HG03045 (cell line): ENCODE data around the gene TMEM252.

Experiments
- ATAC-seq: cut with Tn5 transposase; IDR thresholded peaks from one replicate; pipeline ENCODE4 v1.9.1; 2021; ENCODE audit warnings: mild to moderate bottlenecking, moderate library complexity; ENCODE audit not compliant: unreplicated experiment

Gene TMEM252

DNA sequence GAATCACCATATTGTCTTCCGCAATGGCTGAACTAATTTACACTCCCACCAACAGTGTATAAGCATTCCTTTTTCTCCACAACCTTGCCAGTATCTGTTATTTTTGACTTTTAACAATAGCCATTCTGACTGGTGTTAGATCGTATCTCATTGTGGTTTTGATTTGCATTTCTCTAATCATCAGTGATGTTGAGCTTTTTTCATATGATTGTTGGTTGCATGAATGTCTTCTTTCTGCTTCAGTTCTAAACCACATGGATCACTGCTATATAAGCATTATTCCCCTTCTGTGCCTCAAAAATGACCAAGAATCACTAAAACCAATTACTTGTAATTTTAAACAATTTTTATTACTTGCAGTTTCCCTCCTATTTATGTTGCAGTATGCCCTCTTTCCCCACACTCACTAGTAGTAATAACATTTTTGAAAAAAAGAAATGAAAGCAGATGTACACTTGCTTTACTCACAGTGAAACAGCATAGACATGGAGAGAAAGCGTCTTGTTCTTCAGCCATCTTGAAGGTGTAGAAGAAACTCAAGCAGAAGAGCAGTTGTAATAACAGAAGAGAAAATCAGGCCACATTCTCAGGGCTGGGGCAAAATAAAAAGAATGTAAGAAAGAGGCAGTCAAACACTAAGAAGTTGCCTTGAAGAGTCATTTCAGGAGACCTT is 4.5 kb upstream of the TMEM252 start:
- ATAC-seq: peak; percentile 53

DNA sequence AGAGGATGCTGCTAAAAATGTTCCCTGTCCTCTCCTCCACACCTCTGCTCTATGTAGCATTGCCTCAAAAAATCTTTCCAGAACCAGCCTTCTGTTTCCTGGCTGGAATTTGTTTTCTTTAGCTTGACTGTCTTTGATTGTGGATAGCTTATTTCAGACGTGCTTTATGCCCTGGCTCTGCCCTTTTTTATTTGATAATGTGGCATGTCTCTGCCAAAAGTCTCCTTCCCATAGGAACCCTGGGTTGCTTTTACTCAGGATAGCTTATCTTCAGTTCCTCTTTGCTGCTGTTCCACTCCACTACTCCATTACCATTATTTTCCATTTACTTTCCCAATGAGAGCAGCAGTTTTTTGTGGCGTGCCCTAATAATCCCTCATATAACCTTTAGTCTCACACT is 885 bp upstream of the TMEM252 start:
- ATAC-seq: no peak

DNA sequence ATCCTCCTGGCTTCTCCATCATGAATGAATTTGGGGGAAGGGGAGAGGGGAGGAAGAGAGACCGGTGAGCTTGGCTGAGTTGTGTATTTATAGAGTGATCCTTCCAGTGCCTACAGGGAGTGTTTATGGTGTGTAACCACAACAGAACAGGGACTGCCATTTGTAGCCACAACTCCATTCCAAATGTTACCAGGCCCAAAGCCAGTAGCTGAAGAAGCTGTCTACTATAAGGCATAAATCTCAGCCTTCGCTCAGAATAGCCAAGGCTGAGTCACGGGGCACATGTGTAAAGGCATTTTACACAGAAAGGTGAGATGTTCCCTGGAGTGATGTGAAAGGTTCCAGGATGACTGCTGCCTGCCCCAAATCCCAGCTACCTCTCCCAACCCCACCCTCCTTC is 2.5 kb downstream of the TMEM252 start:
- ATAC-seq: no peak

DNA sequence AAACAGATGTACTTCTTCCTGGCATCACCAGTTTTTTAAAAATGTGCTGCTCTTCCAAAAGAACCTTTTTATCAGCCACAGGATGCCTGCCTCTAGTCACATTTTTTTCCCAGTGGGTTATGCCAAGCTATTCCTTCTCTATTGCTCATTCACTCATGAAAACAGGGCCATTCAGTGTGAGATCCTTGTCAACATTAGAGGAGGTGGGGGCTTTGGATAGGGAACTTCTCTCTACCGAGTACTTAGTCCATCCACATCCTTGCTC is 3.1 kb downstream of the TMEM252 start:
- no peak for ATAC-seq

DNA sequence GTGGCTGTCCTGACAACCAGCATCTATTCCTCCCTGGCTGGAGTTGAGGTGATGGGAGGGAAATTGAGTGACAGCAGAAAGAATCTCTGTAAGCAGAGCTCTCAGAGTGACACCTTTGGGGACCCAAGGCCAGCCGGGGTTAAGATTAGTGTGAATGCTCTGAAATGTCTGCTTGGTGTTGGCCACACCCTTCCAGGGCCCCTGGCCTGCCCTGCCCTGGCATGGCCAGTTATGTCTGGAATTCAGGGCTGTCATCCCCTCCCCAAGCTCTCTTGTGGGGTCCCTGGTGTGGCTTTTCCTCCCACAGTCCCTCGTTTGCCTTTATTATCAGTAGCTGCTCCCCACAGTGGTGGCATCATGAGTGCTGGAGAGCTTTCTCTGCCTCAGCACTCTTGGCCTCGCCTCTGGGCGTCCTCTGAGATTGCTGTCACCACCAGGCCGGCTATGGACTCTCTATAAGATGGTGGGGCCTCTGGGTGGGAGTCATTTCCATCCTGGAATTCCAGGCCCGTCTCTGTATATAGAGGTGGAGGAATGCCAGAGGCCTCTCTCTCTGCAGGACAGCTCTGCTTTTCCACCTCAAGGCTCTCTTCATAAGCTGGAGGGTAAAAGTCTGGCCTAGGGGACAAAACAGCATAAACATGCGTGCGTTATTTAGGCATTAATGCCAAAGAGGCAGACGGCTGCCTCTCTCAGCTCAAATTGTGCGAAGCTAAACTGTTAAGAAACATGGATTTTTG is 3.6 kb downstream of the TMEM252 start:
- ATAC-seq: no peak

DNA sequence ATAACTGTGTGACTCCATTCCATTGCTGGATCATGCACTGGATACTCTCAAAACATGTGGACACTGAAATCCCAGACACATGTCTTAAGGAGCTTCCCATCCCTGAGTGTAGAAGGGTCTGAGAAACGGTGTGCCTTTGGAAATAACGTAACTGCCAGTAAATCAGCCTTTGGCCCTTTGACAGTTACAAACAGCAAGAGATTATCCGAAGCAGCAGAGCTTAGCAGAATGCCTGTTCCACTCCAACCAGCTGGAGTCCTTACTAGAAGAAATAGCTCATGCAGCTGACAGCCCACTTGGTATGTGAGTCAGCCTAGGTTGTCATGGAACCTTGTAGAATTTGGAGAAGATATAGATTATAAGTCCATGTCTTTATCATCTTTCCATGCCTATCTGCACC is 7.0 kb downstream of the TMEM252 start:
- no peak for ATAC-seq

DNA sequence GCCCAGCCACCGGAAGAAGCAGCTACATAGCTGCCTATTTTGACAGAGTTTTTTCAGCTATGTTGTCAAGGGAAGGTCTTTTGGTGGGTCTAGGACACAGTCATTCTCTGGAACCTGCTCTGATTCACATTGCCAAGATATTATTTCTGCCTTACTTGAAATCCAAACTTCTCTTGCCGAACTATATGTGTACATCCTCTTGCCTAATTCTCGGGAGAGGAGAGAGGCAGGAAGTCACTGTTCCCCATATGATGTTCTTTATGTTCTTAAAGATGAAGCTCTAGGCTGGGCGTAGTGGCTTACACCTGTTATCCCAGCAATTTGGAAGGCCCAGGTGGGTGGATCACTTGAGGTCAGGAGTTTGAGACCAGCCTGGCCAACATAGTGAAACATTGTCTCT is 8.6 kb downstream of the TMEM252 start:
- ATAC-seq: no peak

DNA sequence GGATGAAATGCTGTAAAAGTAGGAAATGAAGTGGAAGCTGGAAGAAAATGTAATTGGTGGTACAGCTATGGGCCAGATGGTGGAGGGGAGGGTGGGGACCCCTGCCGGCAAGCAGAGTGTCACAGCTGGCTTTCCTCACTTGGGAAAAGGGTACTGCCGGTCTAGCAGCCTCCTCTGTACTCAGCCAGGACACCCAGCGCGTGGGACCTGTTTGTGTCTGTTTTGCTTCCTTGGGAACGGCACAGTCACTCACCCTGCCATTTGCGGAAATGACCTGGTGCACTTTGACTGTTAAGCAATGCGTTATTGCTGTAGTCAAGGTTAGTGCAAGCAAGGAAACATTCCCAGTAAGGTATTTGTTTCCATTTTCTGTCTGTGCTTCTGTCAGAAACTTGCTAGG is 10.1 kb downstream of the TMEM252 start:
- ATAC-seq: no peak

DNA sequence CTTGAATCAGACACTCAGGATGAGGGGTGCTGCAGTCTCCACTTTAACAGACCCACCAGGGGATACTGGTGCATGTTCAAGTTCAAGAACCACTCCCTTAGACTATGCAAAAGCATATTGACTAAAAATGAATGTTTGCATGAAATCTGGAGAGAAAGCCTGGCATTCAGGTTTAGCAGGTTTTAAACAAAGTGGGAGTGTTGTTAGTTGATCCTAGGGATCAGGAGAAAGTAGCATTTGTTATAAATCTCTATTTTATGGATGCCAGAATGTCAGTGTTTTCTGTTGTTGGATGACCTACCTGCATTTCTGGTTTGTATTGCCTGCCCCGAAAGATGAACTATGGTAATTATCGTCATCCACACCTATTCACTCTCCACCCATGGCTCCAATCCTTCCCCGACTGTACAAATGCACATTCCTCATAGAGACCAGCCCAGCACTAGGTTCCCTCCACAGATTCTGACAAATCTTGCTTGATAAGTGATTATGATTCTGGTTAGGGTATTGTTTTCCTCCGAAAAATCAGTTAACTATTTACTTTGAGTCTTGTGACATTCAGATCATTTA is 17.2 kb downstream of the TMEM252 start:
- ATAC-seq: no peak

DNA sequence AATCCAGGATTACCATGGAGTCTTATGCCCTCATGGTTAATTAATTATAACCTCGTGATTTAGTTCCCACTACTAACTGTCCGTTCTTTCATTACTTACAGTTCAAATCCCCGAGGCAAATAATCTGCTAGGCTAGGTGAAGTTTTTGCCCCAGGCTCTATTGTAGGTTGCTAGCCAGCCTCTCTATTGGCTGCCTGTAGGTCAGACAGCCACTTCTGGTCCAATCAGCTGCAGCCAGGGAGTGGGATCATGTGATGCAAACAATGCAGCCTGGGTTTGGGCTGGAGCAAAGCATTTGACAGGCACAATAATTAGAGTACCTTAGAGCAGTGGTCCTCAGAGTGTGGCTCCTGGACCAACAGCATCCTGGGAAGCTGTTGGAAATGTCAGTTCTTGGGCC is 17.7 kb downstream of the TMEM252 start:
- ATAC-seq: no peak

DNA sequence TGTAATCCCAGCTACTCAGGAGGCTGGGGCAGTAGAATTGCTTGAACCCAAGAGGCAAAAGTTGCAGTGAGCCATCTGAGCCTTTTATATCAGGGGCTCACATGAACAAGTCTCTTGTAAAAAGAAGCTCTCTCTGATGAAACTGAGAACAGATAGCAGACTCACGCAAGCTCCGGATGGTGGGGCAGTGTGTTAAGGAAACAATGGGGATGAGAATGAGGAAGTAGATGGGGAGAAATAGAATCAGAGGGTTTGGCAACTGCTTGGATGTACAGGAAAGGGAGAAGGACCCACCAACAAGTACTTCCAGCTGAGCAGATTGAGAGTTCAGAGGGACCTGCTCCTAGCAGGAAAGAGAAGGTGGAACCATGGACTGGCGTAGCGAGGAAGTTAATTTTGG is 18.6 kb downstream of the TMEM252 start:
- ATAC-seq: no peak

DNA sequence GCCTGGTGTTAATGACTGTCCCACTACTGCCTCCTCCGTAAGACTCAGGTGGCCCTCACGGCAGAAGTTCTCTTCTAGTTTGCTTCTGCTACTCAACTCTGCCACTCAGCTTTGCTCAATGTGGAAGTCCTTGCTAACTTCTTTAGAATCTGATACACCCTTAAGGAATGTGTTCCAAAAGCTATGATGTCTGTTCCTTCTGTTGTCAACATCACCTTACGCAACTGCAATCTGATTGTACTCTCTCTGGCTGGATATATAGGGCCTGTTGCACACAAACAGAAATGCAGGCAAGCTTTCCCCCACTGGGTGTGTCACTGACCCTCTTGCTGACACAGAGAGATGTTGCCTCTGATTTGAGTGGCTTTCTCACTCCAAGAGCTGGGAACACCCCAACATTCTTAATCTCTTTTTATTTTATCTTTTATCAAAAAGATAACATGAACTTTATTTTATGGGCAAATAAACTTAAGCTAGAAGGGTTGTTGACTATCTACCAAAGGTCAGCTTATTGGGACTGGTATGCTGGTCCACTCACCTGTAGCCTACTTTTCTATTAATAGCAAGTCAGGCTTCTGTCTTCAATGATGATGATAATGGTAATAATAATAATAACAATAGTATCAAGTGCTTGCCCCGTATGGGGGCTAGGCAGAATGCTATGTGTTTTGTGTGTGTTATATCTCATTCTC is 25.2 kb downstream of the TMEM252 start:
- no peak for ATAC-seq

DNA sequence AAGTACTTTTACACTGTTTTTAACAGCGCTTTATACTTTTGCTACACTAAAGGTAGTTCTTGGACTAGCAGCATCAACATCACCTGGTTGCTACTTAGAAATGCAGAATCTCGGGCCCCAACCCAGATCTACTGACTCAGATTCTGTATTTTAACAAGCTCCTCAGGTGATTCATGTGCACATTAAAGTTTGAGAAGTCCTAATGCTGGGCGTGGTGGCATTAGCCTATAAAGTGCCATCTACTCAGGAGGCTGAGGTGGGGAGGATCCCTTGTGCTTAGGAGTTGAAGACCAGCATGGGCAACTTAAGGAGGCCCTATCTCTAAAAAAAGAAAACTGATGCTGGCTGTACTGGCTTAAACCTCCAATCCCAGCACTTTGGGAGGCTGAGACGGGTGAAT is 26.7 kb downstream of the TMEM252 start:
- no peak for ATAC-seq

DNA sequence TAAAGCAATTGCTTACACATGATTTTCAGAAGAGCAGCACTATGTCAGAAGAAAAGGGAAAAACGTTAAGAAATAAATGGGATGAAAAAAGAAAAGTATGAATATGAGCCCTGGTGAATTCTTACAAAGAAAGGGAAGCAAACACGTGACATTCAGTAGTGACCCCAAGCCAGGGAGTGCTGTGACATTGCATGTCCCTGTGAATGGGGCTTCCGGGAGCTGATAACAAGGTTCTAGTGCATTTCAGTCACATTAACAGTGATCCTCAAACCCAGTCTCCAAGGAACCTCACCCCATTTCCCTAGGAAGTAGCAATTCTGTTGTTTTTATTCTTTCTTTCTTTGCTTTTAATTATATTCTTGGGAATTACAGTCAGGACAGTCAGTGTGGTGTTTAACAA is 27.3 kb downstream of the TMEM252 start:
- ATAC-seq: no peak

DNA sequence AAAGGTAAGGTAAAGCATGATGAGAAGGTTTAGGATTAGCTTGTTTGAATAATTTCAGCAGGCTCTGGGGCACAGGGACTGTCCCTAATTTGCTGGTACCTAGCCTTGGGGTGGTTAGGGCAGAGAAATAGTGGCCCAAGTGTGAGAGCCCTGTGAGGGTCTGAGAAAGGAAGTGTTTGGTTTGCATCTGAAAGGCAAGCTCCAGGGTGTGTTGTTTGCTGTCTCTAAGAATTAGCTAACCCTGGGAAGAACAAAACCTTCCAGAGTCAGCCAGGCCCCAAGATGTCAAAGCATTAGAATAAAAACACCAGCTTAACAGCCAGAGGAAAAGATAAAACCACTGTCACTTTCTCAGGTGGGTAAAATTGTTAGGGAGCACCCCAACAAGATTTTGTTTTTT is 31.0 kb downstream of the TMEM252 start:
- ATAC-seq: no peak

DNA sequence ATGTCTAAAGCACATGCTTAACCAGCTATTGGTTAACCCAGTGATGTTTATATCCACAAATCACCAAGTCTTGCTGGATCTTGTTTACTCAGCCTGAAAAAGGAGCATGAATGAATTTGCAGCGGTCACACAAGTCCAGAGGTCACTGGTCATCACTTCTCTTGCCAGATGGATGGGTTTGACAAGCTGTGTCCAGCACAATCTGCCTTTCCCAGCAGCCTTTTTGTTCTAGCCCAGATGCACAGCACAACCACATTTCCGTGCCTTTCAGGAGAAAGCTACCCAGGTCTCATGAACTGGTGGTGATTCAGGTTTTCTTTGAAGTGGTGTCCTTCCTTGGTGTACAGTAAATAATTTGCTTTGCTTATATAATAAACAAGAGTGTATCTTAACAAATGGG is 32.1 kb downstream of the TMEM252 start:
- ATAC-seq: no peak

DNA sequence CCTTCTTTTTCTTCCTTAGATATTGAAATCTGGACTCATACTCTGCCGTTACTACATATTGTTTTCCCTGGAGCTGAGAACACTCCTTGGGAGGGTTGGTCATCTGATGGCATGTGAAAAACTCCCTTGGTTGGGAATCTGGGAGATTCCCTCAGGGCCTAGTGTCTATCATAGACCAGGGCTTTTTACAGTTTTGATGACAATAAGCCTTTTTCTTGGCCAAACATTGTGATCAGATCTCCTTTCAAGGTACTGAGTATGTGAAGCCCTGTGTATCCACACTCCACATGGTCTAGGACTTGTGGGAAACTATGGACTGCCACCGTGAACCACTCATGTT is 32.9 kb downstream of the TMEM252 start:
- ATAC-seq: no peak

DNA sequence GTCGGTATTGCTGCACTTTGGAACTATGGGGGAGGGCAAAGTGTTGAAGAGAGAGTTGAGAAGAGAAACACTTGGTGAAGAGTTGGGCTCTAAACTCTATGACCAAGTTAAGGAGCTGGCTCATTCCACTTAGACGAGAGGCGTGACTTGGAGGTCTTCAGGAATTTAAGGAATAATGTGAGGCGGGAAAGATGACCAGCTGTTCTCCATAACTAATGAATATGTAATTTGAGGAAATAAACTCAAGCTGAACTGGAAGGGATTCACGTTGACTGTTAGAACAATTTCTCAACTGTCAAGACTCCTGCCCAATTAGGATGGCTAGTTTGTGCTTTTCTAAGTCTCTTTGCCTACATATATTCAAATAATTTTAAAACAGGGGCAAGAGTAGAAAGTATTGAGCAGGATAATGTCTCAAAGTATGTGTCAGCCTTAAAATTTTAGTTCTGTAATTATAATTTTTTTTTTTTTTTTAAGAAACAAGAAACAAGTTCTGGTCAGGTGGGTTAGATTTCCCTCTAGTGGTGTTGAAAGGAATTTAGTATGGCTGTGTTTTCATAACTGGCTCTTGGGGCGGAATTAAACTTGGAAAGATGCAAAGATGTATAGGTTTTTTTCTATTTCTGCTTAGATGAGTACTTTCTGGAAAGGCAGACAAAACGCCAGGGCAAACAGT is 33.4 kb downstream of the TMEM252 start:
- no peak for ATAC-seq

DNA sequence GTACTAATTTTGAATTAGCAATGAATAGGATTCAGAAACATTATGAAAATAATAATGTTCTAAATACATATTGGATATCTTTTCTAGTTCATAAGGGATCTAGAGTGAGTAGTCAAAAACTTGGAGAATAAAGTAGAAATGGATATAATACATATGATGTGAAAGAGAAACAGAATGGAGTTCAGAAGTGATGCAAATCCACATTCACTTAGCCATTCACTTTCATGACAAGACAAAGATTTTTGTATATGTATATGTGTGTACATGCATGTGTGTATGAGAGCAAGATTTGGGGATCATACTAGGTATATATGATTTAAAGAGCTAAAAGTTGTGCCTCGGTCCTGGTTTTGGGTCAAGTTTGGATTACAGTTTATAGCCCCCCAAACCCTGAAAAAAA is 34.1 kb downstream of the TMEM252 start:
- ATAC-seq: no peak

DNA sequence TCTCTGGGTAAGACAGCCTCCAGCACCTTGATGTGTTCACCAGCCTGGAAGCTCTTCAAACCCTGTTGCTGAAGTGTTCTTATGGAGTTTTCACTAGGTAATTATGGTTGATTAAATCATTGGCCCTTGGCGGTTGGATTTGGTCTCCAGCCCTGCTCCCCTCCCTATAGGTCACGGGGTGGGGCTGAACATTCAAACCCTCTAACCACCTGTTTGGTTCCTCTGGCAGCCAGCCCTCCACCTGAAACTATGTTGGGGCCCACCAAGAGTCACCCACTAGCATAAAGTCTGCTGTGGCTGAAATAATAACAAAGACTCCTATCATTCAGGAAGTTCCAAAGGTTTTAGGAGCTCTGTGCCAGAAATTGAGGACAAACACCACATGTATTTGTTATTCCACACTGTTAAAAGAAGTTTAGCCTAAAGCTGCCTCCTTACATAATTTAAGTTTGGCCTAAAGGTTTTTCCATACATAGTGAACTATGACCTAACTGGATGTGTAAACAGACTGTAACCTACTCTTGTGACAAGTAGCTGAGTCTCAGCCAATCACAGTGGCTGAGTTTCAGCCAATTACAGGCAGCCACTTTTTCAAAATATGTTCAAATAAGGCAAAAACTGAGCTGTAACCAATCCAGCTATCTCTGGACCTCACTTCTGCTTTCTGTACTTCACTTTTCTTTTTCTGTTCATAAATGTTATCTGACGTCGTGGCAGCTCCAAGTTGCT is 34.8 kb downstream of the TMEM252 start:
- no peak for ATAC-seq

DNA sequence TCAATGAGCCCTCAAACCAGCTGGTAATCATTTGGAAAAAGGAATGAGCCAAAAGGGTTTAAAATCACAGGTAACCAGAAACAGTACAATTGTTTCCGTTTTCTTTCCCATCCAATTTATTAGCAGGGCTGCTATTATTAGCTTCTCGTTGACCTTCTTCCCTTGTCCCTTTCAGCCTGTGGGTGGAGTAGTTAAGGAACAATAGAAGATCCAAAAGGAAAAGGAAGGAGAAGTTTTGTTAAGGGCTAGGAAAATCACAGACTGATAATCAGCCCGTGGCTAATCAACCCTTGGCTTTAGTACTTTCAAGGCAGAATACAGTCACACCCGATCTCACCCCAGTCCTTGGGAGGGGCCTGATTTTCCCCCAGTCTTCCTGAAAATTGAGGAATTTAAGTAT is 38.4 kb downstream of the TMEM252 start:
- ATAC-seq: no peak
